Urothelium cell line (cell line): Measurements from ENCODE around the gene KCNJ16.

Experiments used
- DNase-seq: peaks from one replicate; pipeline ENCODE4 v3.0.0; 2011; ENCODE audit warnings: low spot score, mixed read lengths
- FAIRE-seq: peaks from 2 replicates; lab custom pipeline; 2011; peaks lifted over from hg19 to GRCh38; lab: Jason Lieb, UNC

Gene KCNJ16

GRCh38 chr17:70168044-70168976 is 93.3 kb downstream of the KCNJ16 start:
- peak; percentile 20 for DNase-seq
- no peak for FAIRE-seq

DNA sequence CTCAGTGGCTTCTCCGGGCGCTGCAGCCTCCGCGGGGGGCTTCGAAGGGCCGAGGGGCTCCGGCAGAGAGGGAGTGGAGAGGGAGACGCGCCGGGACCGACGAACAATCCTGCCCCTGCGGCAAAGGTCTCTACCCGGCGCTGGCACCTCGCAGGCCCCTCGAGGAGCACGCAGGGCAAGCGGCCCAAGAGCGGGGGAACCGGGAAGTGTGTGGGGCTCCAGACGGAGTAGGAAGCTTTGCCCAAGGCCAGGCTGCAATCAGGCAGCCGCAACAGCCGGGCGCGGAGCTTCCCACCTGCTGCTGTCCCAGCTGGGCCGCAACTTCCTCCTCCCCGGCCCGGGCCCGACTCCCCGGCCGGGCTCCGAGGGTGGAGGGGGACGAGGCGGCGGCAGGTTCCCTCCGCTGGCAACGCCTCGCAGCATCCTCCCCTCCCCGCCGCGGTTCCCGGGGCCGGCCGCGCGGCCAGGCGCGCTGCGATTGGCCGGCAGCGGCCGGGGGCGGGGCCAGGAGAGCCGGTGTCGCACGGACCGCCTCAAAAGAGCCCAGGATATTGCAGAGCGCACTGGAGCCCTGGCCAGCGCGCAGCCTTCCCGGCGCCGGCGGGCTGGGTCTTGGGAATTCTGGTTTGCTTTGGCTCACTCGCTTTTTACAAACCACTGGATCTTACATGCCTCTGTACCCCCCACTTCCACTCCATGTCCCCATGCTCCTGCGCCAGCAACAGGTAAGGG is 94.1 kb downstream of the KCNJ16 start, which contains the start of gene KCNJ2:
Gene KCNJ2 (plus strand): TSS at position 556 of the 732 bp plus-strand sequence. CDS start 5,508 bp downstream, outside the sequence.
- FAIRE-seq = peak; percentile 53
- DNase-seq = peak; percentile 89

GRCh38 chr17:70169709-70170597 is 94.9 kb downstream of the KCNJ16 start:
- peak; percentile 5 for FAIRE-seq
- no peak for DNase-seq

GRCh38 chr17:70171159-70171558 is 96.1 kb downstream of the KCNJ16 start:
- DNase-seq (no peak), FAIRE-seq (no peak)

DNA sequence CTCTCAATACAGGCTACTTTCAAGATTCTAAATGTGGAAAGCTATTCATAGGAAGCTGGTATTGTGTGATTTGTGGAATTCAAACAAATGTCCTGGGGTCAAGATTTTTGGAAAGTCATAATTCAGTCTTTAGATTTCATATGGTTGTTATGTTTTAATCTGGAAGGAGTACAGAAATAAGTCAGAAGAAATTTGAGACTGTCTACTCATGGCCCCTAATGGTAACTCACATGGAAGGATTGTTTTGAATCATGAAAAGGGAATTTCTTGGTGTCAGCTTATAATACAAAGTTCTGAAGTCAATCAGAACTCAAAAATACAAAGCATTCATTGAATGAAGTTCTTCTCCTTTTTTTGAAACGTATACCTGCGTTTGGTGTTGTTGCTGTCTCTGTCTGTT is 97.4 kb downstream of the KCNJ16 start:
- FAIRE-seq = no peak
- DNase-seq = no peak

DNA sequence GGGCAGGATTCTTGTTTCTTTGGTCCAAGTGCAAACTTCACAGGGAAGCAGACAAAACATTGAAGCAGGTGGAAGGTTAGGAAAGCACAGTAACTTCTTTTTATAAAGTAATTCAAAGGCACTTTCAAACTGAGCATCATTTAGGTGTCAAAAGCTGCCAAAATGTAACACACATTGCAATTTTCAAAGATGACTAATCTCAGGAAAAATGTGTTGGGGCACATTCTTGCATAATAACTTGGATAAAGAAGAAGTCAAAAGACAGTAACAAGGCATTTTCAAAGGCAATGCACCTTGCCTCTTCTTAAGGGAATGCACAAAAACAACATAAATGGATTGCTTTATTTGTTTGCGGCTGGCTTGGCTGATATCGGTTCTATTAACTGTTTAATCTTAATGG is 97.9 kb downstream of the KCNJ16 start:
- FAIRE-seq (no peak), DNase-seq (peak; percentile 25)

- peak; percentile 37 for FAIRE-seq
- no peak for DNase-seq
These were observed 98.7 kb downstream of the KCNJ16 start for GRCh38 chr17:70173681-70174080.

DNA sequence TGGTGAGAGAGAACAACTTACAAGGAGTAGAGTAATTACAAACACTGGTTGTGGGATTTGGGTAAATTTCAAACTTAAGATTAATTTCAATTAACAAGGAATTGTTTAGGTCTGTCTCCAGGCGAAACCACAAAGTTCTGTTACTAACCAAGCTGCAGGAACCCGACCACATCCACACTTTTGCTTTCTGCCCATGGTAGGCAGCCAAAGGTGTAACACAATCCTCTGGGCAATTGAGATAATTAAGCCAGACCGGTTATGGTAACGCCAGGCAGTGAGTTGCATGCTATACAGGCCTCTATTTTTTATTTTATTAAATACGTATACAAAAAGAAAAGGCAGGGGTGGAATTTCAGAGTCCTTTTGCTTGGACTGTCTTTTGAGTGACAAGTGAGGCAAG is 106.4 kb downstream of the KCNJ16 start:
- FAIRE-seq = peak; percentile 53

DNA sequence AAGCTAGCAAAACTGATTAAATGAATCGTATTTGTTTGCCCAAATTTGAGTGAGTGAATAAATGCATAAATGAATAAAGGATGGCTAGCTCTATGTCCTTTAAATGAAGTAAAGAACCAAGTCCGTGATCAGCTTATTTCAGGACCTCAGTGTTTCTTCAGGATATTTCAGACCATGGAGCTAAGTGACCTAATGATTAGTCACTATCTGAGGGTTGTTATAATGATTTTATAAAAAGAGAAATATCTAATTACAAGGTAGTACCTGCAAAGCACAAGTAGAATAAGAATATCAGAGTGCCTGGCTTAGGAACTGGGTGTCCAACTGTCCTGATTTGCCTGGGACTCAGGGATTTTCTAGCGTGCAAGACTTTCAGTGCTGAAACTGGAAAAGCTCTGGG is 106.8 kb downstream of the KCNJ16 start:
- FAIRE-seq (no peak), DNase-seq (no peak)

More for the DNA sequence above, 106.4 kb downstream of the KCNJ16 start:
- no peak for DNase-seq

DNA sequence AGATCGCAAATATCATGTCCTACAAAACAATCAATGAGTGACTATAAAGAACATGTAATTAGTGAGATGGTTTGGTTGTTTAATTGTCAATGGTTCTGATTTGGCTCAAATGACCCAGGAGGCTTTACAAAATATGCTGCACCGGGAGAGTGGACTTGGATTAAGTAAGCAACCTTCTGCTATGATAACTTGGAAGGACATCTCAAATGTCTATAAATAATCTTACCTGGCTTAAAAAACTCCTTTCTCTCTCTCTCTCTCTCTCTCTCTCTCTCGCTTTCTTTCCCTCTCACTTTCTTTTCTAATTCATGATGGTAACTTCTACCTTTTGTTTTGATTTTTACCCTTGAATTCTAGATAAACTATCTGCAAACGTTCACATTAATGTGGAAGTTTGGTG is 108.5 kb downstream of the KCNJ16 start:
- no peak for DNase-seq
- no peak for FAIRE-seq

DNA sequence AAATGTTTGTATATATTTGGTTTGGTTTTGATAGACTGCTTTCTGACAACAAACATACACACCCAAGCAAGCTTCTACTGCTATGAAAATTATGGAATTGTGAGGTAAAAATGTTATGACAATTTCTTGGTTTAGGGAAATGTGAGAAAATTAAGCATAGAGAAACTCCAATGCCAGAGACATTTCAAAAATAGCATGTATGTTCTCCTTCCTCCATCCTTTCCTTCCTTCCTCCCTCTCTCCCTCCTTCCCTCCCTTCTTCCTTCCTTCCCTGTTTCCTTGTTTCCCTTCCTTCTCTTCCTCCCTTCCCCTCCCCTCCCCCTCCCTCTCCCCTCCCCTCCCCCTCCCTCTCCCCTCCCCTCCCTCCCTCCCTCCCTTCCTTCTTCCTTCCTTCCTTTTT is 109.2 kb downstream of the KCNJ16 start:
- no peak for FAIRE-seq
- DNase-seq = no peak

DNA sequence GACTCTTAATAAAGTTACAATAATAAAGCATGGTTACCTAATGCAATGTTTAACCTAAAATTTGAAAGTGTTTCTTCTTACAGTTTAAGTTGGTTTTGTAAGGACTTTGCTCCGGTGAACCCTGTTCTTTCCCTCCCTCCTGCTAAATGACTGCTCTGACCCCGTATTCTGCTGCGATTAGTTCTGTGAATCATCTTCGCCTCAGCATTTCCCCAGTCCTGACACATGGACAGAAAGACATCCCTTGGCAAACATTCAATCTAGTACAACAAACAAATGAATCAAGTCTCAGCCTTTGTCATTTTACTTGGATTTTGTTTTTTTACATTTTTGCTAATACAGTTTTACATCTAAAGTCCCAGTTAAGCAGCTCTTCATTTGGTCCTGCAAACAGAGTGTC is 109.7 kb downstream of the KCNJ16 start:
- no peak for FAIRE-seq
- DNase-seq = peak; percentile 37
